AG10803 (cell line): ENCODE measurements around the gene DDX5.
"Not testable (repeated sequence)": the region's sequence is repeated elsewhere in the genome, so short reads cannot be mapped to it uniquely, and the experiment has no call there.

Experiments
- DNase-seq: peaks from one replicate; pipeline ENCODE4 v3.0.0; 2010; ENCODE audit warnings: low read depth
- H3K4me3 ChIP-seq: 2 replicates; pipeline ENCODE4 v1.5.1; 2011; ENCODE audit warnings: mild to moderate bottlenecking, low read length, control low read depth
- TF ChIP-seq, protein P1 (sequence below): conservative IDR thresholded peaks from 2 replicates; pipeline ENCODE4 v1.5.1; 2011; ENCODE audit warnings: mild to moderate bottlenecking, low read length, control low read depth, inconsistent platforms

The DDX5 gene

DNA sequence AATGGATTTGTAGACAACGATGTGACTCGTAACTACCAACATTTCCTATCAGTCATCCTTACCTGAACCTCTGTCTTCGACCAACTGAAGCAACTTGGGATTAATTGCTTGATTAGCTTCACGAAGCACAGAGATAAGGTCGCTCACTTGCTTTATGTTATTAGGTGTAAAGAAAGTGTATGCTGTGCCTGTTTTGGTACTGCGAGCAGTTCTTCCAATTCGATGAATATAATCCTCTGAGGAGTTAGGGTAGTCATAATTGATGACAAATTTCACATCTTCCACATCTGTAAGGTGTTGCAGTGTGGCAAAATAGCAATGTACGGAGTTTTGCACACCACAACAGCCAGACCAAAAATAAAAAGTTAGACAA is 5.6 kb downstream of the DDX5 start:
- no peak for DNase-seq
- TF ChIP-seq, protein P1, sequence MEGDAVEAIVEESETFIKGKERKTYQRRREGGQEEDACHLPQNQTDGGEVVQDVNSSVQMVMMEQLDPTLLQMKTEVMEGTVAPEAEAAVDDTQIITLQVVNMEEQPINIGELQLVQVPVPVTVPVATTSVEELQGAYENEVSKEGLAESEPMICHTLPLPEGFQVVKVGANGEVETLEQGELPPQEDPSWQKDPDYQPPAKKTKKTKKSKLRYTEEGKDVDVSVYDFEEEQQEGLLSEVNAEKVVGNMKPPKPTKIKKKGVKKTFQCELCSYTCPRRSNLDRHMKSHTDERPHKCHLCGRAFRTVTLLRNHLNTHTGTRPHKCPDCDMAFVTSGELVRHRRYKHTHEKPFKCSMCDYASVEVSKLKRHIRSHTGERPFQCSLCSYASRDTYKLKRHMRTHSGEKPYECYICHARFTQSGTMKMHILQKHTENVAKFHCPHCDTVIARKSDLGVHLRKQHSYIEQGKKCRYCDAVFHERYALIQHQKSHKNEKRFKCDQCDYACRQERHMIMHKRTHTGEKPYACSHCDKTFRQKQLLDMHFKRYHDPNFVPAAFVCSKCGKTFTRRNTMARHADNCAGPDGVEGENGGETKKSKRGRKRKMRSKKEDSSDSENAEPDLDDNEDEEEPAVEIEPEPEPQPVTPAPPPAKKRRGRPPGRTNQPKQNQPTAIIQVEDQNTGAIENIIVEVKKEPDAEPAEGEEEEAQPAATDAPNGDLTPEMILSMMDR: no peak
- H3K4me3 ChIP-seq: no peak overlapping the region

DNA sequence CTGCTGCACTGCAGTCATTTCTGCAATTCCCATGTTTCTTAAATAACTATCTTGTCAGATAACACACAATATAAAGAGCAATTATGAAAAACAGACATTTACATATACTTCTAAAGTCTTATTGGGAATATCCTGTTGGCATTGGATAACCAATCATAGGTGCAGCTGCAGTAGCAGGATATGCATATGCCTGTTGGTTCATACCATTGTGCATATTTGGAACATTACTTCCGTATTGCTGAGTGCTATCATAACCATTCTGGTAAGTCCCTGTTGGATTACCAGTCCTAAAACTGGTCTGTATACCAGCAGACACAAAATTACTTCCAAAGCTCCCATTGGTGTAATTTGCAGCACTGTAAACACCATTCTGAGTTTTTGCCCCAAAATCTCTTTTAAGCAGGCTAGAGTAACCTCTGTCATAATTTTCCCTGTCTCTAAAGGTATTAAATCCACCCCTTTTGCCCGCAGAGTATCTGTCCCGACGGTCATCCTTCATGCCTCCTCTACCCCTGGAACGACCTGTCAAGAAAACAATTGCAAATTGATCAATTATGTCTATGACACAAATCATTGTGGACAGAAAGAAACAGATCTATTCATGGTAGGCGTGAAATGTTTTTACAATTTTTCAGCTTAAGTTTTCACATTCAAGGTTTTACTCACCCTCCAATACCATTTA is 6.1 kb downstream of the DDX5 start:
- no peak overlapping the region for H3K4me3 ChIP-seq
- TF ChIP-seq, protein P1: no peak
- DNase-seq: peak; percentile 50

DNA sequence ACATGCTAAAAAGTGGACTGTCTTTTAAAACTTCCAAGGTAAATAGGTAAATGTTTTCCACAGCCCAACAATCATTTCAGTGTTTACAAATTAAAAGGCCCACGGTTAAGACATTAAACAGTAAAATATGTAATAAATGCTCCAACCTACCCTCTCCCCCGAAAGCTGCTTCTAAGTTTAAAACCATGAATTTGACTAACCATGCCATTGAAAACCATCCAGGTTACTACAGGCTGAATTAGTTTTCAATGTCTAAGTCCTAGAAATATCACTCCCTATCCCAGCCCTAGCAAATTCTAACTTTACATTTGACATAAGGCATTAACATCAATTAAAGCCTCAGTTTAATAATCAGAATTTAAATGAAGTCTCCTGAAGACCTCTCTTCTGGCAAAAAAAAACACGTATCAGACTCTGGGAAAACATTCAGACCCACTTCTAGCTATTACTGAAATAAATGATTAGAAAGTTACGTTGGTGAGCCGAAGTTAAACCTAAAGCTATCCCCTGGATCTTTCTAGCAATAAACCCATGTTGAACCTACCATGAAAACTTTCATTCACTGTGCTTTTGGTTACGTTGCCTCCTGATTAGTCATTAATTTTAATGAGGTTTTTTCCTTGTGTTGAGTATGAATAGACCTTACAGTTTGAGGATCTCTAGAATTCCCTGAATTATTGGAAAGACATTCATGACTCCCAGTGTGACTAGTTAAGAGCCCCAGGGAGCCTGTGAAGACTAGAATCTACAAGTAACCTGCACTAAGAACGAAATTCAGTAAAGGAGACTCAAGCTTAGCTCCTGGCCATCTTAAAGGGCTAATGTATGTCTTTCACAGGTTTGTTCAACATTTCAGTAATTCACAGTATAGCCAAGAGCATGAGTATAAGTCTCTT is 7.5 kb downstream of the DDX5 start:
- no peak overlapping the region for H3K4me3 ChIP-seq
- no peak for DNase-seq

DNA sequence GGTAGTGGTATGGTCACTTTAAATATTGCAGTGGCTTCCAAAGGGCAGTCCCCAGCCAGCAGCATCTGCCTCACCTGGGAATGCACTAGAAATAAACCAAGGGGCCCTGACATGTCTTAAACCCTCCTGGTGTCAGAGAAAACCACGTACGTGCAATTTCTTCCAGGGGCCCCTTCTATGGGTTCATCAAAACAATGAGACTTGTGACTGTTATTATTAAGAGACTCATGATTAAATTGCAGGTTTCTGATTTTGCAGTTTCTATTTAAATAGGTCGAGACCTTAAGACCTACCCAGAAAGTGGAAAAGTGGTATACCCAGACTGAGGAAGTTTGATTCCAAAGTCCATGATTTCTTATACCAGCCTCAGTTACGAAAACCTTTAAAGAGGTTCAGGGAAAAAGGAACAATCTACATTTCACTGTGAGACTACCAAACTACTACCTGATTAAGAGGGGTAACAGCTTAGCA is 8.5 kb downstream of the DDX5 start:
- TF ChIP-seq, protein P1: no peak
- peak overlapping the region; percentile 82 for H3K4me3 ChIP-seq
- DNase-seq: no peak

More for the DNA sequence above, 7.5 kb downstream of the DDX5 start:
- TF ChIP-seq, protein P1: no peak

DNA sequence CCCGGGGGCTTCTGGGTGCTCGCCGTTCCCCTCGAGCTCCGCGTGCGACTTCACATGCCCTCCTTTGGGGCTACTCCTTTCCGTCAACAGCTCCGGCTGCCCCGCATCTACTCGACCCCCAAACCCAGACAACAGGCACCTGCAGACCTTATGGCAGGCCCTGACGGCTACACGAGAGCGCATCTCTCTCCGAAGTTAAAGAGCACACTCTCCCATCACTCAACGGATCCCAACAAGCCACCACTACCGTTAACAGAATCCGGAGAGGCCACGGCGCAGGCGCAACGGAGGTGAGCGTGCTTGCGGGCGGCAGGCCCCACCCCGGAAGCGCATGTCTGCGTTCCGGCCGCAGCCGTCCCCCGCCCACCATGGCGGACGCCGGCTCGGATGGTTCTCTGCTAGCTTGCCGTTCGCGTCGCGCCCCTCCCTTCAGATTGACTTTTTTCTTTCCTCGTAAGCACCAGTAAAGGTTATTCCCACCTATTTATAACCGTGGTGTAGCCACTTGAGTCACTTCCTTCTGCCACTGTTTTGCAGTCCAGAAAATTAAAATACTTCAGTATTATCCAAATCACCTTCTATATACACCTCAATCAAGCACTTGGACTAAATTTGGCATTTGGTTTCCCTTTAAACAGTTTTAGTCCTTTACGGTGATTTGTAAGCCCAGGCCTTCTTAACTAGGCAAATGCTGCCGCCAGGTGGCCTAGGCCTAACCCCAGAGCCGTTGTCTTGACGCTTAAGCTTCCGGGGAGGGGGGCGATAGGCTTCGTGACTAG is 9.1 kb downstream of the DDX5 start, which contains the start of gene POLG2:
TSS of gene POLG2 (minus strand) at position 269 of the 779 bp plus-strand sequence. CDS start at position 183, 86 bp downstream.
- TF ChIP-seq, protein P1: peak; percentile 59
- peak; percentile 92 for DNase-seq
- peak within 1 kb of the TSS; percentile 82 for H3K4me3 ChIP-seq

DNA sequence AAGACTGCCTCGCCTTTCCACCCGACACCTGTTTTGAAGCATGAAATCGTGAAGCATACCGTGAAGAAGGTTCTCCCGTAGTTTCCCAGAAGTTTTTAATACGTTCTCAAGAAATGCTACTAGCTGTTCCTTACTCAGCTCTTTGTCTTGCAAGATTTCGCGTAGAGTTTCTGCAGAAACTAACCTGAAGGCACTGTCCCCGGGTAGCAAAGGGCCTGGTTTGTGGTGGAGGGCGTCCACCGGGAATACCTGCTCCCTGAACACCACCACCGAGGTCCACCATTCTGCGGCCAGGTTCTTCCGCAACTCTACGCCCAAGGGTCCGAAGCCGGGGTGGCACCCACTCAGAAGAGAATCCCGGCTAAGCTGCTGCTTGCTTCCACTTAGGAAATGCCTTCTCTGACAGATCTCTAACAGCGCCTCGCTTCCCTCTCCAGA is 9.7 kb downstream of the DDX5 start:
- DNase-seq: no peak
- TF ChIP-seq, protein P1: no peak
- H3K4me3 ChIP-seq: peak overlapping the region; percentile 82

DNA sequence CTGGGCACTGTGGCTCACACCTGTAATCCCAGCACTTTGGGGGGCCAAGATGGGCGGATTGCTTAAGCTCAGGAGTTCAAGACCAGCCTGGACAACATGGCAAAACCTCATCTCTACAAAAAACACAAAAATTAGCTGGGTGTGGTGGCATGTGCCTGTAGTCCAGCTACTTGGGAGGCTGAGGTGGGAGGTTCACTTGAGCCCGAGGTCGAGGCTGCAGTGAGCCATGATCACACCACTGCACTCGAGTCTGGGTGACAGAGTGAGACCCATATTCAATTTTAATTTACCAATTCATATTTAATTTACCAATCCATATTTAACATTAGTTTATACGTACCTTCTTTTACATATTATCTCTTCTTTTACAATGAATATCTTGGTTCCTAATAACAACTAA is 10.8 kb downstream of the DDX5 start:
- DNase-seq, H3K4me3 ChIP-seq: not testable (repeated sequence)
